ENCODE measurements around the gene NHLH1.
A peak's percentile ranks its signal among the peaks of the same experiment; 100 is the strongest.

DNA sequence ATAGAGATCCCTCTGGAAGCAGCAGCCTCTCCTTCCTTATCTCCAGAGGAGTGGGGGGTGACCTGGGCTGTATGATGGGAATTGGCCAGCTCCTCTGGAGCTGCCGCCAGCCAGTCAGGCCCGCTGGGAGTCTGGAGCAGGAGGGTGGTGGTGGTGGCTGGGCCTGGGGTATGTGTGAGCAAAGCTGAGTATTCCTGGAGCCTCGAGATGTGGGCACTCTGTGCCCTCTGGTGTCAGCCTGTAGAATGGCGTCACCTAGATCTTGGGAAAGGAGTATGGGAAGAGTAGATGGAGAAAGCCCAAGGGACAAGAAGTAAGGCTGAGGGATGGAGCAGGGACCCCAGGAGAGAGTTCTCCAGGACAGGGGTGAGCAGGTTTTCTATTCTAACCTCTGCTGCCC is 49.5 kb downstream of the NHLH1 start:
- TF ChIP-seq, protein P1, sequence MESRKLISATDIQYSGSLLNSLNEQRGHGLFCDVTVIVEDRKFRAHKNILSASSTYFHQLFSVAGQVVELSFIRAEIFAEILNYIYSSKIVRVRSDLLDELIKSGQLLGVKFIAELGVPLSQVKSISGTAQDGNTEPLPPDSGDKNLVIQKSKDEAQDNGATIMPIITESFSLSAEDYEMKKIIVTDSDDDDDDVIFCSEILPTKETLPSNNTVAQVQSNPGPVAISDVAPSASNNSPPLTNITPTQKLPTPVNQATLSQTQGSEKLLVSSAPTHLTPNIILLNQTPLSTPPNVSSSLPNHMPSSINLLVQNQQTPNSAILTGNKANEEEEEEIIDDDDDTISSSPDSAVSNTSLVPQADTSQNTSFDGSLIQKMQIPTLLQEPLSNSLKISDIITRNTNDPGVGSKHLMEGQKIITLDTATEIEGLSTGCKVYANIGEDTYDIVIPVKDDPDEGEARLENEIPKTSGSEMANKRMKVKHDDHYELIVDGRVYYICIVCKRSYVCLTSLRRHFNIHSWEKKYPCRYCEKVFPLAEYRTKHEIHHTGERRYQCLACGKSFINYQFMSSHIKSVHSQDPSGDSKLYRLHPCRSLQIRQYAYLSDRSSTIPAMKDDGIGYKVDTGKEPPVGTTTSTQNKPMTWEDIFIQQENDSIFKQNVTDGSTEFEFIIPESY (IDR thresholded peaks at IDR 0.05): no peak
- TF ChIP-seq, protein P2, sequence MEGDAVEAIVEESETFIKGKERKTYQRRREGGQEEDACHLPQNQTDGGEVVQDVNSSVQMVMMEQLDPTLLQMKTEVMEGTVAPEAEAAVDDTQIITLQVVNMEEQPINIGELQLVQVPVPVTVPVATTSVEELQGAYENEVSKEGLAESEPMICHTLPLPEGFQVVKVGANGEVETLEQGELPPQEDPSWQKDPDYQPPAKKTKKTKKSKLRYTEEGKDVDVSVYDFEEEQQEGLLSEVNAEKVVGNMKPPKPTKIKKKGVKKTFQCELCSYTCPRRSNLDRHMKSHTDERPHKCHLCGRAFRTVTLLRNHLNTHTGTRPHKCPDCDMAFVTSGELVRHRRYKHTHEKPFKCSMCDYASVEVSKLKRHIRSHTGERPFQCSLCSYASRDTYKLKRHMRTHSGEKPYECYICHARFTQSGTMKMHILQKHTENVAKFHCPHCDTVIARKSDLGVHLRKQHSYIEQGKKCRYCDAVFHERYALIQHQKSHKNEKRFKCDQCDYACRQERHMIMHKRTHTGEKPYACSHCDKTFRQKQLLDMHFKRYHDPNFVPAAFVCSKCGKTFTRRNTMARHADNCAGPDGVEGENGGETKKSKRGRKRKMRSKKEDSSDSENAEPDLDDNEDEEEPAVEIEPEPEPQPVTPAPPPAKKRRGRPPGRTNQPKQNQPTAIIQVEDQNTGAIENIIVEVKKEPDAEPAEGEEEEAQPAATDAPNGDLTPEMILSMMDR (IDR thresholded peaks at IDR 0.05 in 2 of 3, conservative IDR thresholded peaks at IDR 0.05 in 1 of 3; ENCODE audit: control insufficient read depth in 2 of 3, extremely low read depth in 1 of 3, insufficient read depth in 1 of 3, low read depth in 3 of 3, low read length in 3 of 3): peak in 2 of 3 experiments; percentile 37 to 40; a peak in 3 of 6 replicates
- TF ChIP-seq SIN3A (IDR thresholded peaks at IDR 0.05; ENCODE audit: low read depth, low read length): no peak
- no peak for TF ChIP-seq TBL1XR1 (IDR thresholded peaks at IDR 0.05; ENCODE audit: low read depth, low read length)
- no peak for TF ChIP-seq SRF (IDR thresholded peaks at IDR 0.05; ENCODE audit: low read depth in 2 of 2, low read length in 2 of 2)
- no peak for TF ChIP-seq POLR2A (IDR thresholded peaks at IDR 0.05; ENCODE audit: low read depth, low read length)
- no peak for TF ChIP-seq NBN (IDR thresholded peaks at IDR 0.05)
- no peak for TF ChIP-seq HDAC2 (IDR thresholded peaks at IDR 0.05)
- no peak for TF ChIP-seq LARP7 (IDR thresholded peaks at IDR 0.05)
- no peak for TF ChIP-seq SMC3 (IDR thresholded peaks at IDR 0.05; ENCODE audit: borderline replicate concordance, low read length)
